Keratinocyte (primary cell): Measurements from ENCODE around the gene DMRTB1.

Source experiments
- EZH2 ChIP-seq: IDR thresholded peaks from one replicate; pipeline ENCODE4 v1.6.1; 2012; ENCODE audit warnings: inconsistent platforms, mild to moderate bottlenecking, low read length, moderate library complexity
- TF ChIP-seq, protein P1 (sequence below), 3 experiments: IDR thresholded peaks in 1 of 3; conservative IDR thresholded peaks in 1 of 3; optimal IDR thresholded peaks in 1 of 3; 2 replicates in 2 of 3; 3 replicates in 1 of 3; pipeline versions ENCODE3 to v1.5.1; 2011; ENCODE audit warnings: low read length in 3 of 3, mild to moderate bottlenecking in 3 of 3, moderate library complexity in 2 of 3, control low read depth in 1 of 3, inconsistent platforms in 1 of 3; ENCODE audit not compliant: insufficient read depth in 2 of 3; ENCODE audit errors: extremely low read depth in 1 of 3

DNA sequence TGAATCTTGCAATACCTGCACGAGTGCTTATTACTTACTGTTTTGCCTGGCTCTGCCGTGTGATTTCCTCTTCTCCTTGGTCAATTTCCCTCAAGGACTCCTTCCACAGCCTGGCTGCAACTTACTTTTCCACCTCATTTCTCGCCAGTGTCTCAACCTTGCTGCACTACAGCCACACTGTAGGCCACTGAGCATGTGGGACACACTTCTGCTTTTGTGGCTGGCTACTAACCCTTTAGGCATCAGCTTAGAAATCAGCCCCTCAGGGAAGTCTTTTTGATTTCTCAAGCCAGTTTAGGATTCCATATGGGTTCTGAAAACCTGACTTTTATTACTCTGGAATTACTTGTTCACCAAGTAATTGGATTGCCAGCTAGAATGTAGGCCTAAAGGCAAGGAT lies 5.2 kb upstream of the DMRTB1 start:
- TF ChIP-seq, protein P1, sequence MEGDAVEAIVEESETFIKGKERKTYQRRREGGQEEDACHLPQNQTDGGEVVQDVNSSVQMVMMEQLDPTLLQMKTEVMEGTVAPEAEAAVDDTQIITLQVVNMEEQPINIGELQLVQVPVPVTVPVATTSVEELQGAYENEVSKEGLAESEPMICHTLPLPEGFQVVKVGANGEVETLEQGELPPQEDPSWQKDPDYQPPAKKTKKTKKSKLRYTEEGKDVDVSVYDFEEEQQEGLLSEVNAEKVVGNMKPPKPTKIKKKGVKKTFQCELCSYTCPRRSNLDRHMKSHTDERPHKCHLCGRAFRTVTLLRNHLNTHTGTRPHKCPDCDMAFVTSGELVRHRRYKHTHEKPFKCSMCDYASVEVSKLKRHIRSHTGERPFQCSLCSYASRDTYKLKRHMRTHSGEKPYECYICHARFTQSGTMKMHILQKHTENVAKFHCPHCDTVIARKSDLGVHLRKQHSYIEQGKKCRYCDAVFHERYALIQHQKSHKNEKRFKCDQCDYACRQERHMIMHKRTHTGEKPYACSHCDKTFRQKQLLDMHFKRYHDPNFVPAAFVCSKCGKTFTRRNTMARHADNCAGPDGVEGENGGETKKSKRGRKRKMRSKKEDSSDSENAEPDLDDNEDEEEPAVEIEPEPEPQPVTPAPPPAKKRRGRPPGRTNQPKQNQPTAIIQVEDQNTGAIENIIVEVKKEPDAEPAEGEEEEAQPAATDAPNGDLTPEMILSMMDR (optimal IDR thresholded peaks at IDR 0.05 in 1 of 3, IDR thresholded peaks at IDR 0.05 in 1 of 3, conservative IDR thresholded peaks at IDR 0.05 in 1 of 3; ENCODE audit: extremely low read depth in 1 of 3, insufficient read depth in 2 of 3, low read length in 3 of 3) = no peak
- TF ChIP-seq EZH2 = no peak
